Astrocyte of the spinal cord (primary cell): ENCODE data around the gene PRPF4.

Source experiments
- DNase-seq: peaks from one replicate; pipeline ENCODE4 v3.0.0; 2011; ENCODE audit warnings: low read depth, low spot score
- H3K4me3 ChIP-seq: 2 replicates; pipeline ENCODE4 v1.5.1; 2011; ENCODE audit warnings: low read depth, mild to moderate bottlenecking, low read length, moderate library complexity
- CTCF ChIP-seq: IDR thresholded peaks from 2 replicates; pipeline ENCODE4 v1.5.1; 2012; ENCODE audit warnings: low read depth, mild to moderate bottlenecking, low read length, inconsistent platforms
- in situ Hi-C: cut with HindIII; loops from 2 replicates; pipeline ENCODE4 v1.10.0; 2017; ENCODE audit warnings: low sequenced_read_pairs

The PRPF4 gene

GRCh38 chr9:113309204-113309813 lies 33.9 kb downstream of the PRPF4 start:
- peak; percentile 84 for TF ChIP-seq CTCF
- DNase-seq, result peak; percentile 49
- H3K4me3 ChIP-seq, result no peak overlapping the region
- in situ Hi-C loops, result no loop called here

DNA sequence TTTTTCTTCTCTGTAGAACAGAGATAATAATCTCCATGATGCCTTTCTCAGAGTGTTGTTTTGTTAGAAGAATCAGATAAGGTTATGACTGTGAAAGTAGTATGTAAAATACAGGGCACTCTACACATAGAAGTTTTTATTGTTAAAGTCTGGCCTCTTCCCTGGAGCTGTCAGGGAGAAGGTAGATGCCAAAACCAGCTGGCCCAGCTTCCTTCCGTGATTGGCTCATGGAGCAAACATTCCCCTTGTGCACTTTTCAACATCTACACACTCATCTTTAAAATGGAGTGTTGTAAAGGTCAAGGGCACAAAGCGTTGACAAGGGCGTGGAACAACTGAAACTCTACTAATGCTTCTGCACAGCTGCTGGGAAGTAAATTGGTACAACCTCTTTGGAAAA lies 35.1 kb downstream of the PRPF4 start:
- DNase-seq, result no peak
- no peak overlapping the region for H3K4me3 ChIP-seq
- in situ Hi-C loops, result no loop called here
- TF ChIP-seq CTCF, result no peak

GRCh38 chr9:113311961-113312360 lies 36.5 kb downstream of the PRPF4 start:
- no peak for TF ChIP-seq CTCF
- in situ Hi-C loops, result no loop called here
- no peak overlapping the region for H3K4me3 ChIP-seq
- no peak for DNase-seq

GRCh38 chr9:113313261-113313660 lies 37.8 kb downstream of the PRPF4 start:
- no peak for TF ChIP-seq CTCF
- no peak overlapping the region for H3K4me3 ChIP-seq
- no peak for DNase-seq
- in situ Hi-C loops, result no loop called here

DNA sequence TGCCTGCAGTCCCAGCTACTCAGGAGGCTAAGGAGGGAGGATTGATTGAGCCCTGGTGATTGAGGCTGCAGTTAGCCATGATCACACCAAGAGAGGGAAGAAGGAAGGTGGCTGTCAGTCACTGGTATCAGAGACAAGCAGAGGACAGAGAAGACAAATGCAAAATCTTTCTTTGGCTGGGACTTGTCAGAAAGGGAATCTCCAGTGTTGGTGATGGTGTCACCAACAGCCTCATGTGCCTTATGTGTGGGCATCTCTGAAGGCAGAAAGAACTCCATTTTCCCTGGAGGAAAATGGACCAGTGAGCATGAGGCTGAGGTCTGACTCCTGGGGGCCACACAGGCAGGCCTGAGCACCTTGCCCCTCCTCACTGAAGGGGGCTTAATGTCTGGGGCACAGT lies 39.8 kb downstream of the PRPF4 start:
- DNase-seq, result no peak
- in situ Hi-C loops, result no loop called here
- H3K4me3 ChIP-seq, result no peak overlapping the region
- TF ChIP-seq CTCF, result no peak

GRCh38 chr9:113316030-113316429 lies 40.6 kb downstream of the PRPF4 start:
- no peak for DNase-seq
- no peak for TF ChIP-seq CTCF
- H3K4me3 ChIP-seq, result no peak overlapping the region
- in situ Hi-C loops, result no loop called here

- in situ Hi-C loops, result no loop called here
- H3K4me3 ChIP-seq, result no peak overlapping the region
- DNase-seq, result no peak
- TF ChIP-seq CTCF, result peak; percentile 17
These were observed 42.3 kb downstream of the PRPF4 start for GRCh38 chr9:113317777-113318176.
